HepG2 (cell line): ENCODE results near the gene MAP1LC3B. TPM values are rescaled to one million over a fixed set of nuclear protein-coding genes. Genes with fewer than 3 reads are reported as not detected.
A peak's percentile ranks its signal among the peaks of the same experiment; 100 is the strongest.

Experiments used
- CBFB ChIP-seq: sonication (generic); formaldehyde crosslinking; IDR thresholded peaks from 2 replicates; pipeline ENCODE4 v1.4.0; 2020; ENCODE audit warnings: missing genetic modification reagents
- CHD4 ChIP-seq: fragments of 200-600 bp; sonication (generic); IDR thresholded peaks from 2 replicates; pipeline ENCODE4 v1.7.0; 2017; ENCODE audit warnings: mild to moderate bottlenecking, low read length, borderline replicate concordance
- MXI1 ChIP-seq: IDR thresholded peaks from 3 replicates; pipeline ENCODE4 v1.6.1; 2012; ENCODE audit warnings: low read depth, low read length, inconsistent platforms, borderline replicate concordance
- NFRKB ChIP-seq: fragments of 450-650 bp; IDR thresholded peaks from 2 replicates; pipeline ENCODE4 v1.6.1; 2017
- PBX2 ChIP-seq: IDR thresholded peaks from 2 replicates; pipeline ENCODE4 v1.6.1; 2016; ENCODE audit warnings: control low read depth
- POLR2AphosphoS2 ChIP-seq: IDR thresholded peaks from 2 replicates; pipeline ENCODE4 v1.6.1; 2011; ENCODE audit warnings: low read depth, low read length, improper control_type of control experiment
- REL ChIP-seq: sonication (generic); formaldehyde crosslinking; conservative IDR thresholded peaks from 2 replicates; pipeline ENCODE4 v1.8.0; 2022; ENCODE audit warnings: mild to moderate bottlenecking, missing genetic modification reagents, moderate library complexity
- RFXANK ChIP-seq: IDR thresholded peaks from 2 replicates; pipeline ENCODE4 v1.6.1; 2016
- SNAPC4 ChIP-seq: sonication (generic); formaldehyde crosslinking; IDR thresholded peaks from 2 replicates; pipeline ENCODE4 v1.4.0; 2020; ENCODE audit warnings: mild to moderate bottlenecking, missing genetic modification reagents
- SP2 ChIP-seq: sonication (generic); formaldehyde crosslinking; IDR thresholded peaks from 2 replicates; pipeline ENCODE4 v1.5.1; 2020; ENCODE audit warnings: mild to moderate bottlenecking, missing genetic modification reagents
- ZFP1 ChIP-seq: IDR thresholded peaks from 2 replicates; pipeline ENCODE4 v1.6.1; 2016
- ZFP90 ChIP-seq: sonication (generic); formaldehyde crosslinking; IDR thresholded peaks from 2 replicates; pipeline ENCODE4 v1.8.0; 2022; ENCODE audit warnings: missing genetic modification reagents, mild to moderate bottlenecking, inconsistent platforms, borderline replicate concordance
- ZNF281 ChIP-seq: sonication (generic); formaldehyde crosslinking; IDR thresholded peaks from 2 replicates; pipeline ENCODE4 v1.4.0; 2020; ENCODE audit warnings: missing genetic modification reagents, borderline replicate concordance
- ZNF326 ChIP-seq: sonication (generic); formaldehyde crosslinking; IDR thresholded peaks from 2 replicates; pipeline ENCODE4 v1.4.0; 2020; ENCODE audit warnings: missing genetic modification reagents, borderline replicate concordance
- ZNF354B ChIP-seq: sonication (generic); formaldehyde crosslinking; IDR thresholded peaks from 2 replicates; pipeline ENCODE4 v1.8.0; 2022; ENCODE audit warnings: mild to moderate bottlenecking, missing genetic modification reagents
- ZNF597 ChIP-seq: sonication (generic); formaldehyde crosslinking; IDR thresholded peaks from 2 replicates; pipeline ENCODE4 v1.5.0; 2020; ENCODE audit warnings: missing genetic modification reagents
- ZNF619 ChIP-seq: sonication (generic); formaldehyde crosslinking; IDR thresholded peaks from 2 replicates; pipeline ENCODE4 v1.4.0; 2020; ENCODE audit warnings: mild to moderate bottlenecking, missing genetic modification reagents
- ZNF740 ChIP-seq: sonication (generic); formaldehyde crosslinking; IDR thresholded peaks from 2 replicates; pipeline ENCODE4 v1.4.0; 2020; ENCODE audit warnings: missing genetic modification reagents
- ZNF772 ChIP-seq: sonication (generic); formaldehyde crosslinking; IDR thresholded peaks from 2 replicates; pipeline ENCODE4 v1.5.0; 2020; ENCODE audit warnings: mild to moderate bottlenecking, missing genetic modification reagents
- ZNF788 ChIP-seq: sonication (generic); formaldehyde crosslinking; IDR thresholded peaks from 2 replicates; pipeline ENCODE4 v1.5.0; 2020; ENCODE audit warnings: mild to moderate bottlenecking, missing genetic modification reagents, borderline replicate concordance
- polyA plus RNA-seq, 8 experiments: library from polyadenylated mRNA; depleted of rRNA in 3 of 8; stranded (reverse) in 7 of 8; unstranded in 1 of 8; fragments of >200 nt; fragmentation: Illumina TruSeq in 4 of 8; extraction: Trizol in 4 of 8; gene quantifications; 2 replicates each; pipeline versions ENCODE4 v1.2.1 to v1.2.3, GENCODE V29; 2011 to 2016; ENCODE audit warnings: low read depth in 4 of 8, missing spikeins in 1 of 8, mixed read lengths in 1 of 8; ENCODE audit not compliant: insufficient read depth in 1 of 8
- total RNA-seq, 5 experiments: library from RNA; depleted of rRNA; stranded (reverse); fragments of >200 nt; fragmentation: Illumina TruSeq; extraction: Trizol; gene quantifications; 2 replicates each; pipeline ENCODE4 v1.2.3, GENCODE V29; 2016; ENCODE audit warnings: low read depth in 1 of 5

MAP1LC3B gene
- total and polyA plus RNA-seq, 2 of the 13 experiments (the other 11 are each of a cell fraction or from before 2014, with no cell fraction given): 15.7 to 37.4 TPM

GRCh38 chr16:87382023-87382785 is 9.9 kb upstream of the MAP1LC3B start (continued):
- peak; percentile 78 for TF ChIP-seq PBX2
- no peak for TF ChIP-seq ZNF597 (CRISPR knock-in tag)
- TF ChIP-seq CBFB (CRISPR knock-in tag): peak; percentile 80
- no peak for TF ChIP-seq ZNF326 (CRISPR knock-in tag)
- TF ChIP-seq RFXANK (CRISPR knock-in tag): 0 out of 2 replicates have a peak, but pooled peaks have one; percentile 40
- peak; percentile 82; the same call in 1 of the 2 replicates for TF ChIP-seq ZNF772 (CRISPR knock-in tag)
- TF ChIP-seq NFRKB: no peak
- no peak for TF ChIP-seq SP2
- peak; percentile 21; the same call in 1 of the 2 replicates for TF ChIP-seq ZNF740 (CRISPR knock-in tag)
- TF ChIP-seq ZNF619: no peak
- TF ChIP-seq ZNF281 (CRISPR knock-in tag): peak; percentile 78; the same call in 1 of the 2 replicates
- TF ChIP-seq ZNF788 (CRISPR knock-in tag): peak; percentile 75; the same call in 1 of the 2 replicates
- no peak for TF ChIP-seq CHD4
- TF ChIP-seq ZFP1: peak; percentile 79
- no peak for TF ChIP-seq POLR2AphosphoS2
- TF ChIP-seq SNAPC4 (CRISPR knock-in tag): peak; percentile 83
- no peak; the same call in 1 of the 2 replicates for TF ChIP-seq REL (CRISPR knock-in tag)
- TF ChIP-seq ZFP90: peak; percentile 28; the same call in 1 of the 2 replicates
- peak; percentile 76; the same call in 2 of the 3 replicates for TF ChIP-seq MXI1
- peak; percentile 65; the same call in 1 of the 2 replicates for TF ChIP-seq ZNF354B (CRISPR knock-in tag)
